Measurements from ENCODE around the gene GCHFR.

DNA sequence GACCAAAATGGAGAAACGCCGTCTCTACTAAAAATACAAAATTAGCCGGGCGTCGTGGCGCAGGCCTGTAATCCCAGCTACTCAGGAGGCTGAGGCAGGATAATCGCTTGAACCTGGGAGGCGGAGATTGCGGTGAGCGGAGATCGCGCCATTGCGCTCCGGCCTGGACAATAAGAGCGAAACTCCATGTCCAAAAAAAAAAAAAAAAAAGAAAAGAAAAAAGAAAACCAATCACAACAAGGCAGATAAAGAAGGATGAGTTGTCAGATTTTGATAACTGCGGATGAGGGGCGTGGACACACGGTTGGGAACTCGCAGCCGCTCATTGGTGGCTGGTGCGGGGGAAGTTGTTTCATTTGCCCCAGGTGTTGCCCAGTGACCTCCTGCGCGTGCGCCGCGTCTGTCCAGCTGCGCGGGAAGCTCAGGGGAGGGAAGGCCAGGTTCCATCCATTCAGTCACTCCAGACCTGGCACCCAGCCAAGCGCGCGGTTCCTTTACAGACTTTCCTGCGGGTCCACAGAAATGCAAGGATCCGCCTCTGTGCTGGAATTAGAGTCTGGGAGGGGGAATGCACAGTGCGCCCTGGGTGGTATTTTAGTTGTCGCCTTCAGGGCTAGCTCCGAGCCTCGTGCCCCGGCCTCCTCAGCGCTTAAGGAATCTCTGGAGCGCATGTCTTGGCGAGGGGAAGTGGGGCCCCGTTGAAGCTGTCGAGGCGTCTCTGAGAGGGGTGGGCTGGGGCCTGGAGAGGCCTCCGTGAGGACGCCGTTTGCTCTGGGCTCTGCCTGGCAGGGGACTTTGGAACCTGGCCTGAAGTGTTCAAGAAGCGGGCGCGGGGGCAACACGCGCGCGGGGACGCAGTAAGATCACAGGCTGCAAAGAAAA, 708 bp upstream of the GCHFR start:
- TF ChIP-seq, protein P1, sequence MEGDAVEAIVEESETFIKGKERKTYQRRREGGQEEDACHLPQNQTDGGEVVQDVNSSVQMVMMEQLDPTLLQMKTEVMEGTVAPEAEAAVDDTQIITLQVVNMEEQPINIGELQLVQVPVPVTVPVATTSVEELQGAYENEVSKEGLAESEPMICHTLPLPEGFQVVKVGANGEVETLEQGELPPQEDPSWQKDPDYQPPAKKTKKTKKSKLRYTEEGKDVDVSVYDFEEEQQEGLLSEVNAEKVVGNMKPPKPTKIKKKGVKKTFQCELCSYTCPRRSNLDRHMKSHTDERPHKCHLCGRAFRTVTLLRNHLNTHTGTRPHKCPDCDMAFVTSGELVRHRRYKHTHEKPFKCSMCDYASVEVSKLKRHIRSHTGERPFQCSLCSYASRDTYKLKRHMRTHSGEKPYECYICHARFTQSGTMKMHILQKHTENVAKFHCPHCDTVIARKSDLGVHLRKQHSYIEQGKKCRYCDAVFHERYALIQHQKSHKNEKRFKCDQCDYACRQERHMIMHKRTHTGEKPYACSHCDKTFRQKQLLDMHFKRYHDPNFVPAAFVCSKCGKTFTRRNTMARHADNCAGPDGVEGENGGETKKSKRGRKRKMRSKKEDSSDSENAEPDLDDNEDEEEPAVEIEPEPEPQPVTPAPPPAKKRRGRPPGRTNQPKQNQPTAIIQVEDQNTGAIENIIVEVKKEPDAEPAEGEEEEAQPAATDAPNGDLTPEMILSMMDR (IDR thresholded peaks at IDR 0.05), result no peak
- TF ChIP-seq POLR2A (IDR thresholded peaks at IDR 0.05), result no peak
